Measurements from ENCODE around the gene ADAMTS17.

ADAMTS17 gene

DNA sequence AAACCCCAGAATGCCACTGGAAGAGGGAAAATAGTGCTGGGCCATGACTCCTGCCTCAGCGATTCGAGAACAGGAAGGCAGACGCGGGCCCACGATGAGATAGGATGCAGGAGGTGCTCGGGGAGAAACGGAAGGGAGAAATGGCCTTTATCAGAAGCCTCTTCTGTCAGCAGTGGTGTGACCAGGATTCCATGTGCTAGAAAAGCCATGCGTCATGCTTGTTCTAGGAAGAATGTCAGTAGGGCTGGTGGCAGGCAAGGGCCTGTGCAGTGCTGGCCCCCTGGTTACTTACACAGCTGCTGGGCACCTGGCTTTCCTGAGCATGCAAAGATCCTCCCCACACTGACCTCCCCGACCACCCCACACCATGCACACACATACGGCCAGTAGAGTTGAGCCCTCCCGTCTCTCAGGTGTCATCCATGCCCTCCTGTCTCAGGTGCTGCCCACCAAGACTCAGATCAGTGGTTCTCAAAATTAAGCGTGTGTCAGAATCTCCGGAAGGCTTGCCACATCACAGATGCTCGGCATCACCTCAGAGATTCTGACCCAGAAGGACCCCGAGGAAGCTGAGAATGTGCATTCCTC, 106.7 kb downstream of the ADAMTS17 start:
- H3K27ac ChIP-seq = peak overlapping the region; percentile 80
- TF ChIP-seq, protein P1, sequence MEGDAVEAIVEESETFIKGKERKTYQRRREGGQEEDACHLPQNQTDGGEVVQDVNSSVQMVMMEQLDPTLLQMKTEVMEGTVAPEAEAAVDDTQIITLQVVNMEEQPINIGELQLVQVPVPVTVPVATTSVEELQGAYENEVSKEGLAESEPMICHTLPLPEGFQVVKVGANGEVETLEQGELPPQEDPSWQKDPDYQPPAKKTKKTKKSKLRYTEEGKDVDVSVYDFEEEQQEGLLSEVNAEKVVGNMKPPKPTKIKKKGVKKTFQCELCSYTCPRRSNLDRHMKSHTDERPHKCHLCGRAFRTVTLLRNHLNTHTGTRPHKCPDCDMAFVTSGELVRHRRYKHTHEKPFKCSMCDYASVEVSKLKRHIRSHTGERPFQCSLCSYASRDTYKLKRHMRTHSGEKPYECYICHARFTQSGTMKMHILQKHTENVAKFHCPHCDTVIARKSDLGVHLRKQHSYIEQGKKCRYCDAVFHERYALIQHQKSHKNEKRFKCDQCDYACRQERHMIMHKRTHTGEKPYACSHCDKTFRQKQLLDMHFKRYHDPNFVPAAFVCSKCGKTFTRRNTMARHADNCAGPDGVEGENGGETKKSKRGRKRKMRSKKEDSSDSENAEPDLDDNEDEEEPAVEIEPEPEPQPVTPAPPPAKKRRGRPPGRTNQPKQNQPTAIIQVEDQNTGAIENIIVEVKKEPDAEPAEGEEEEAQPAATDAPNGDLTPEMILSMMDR (conservative IDR thresholded peaks at IDR 0.05) = no peak

- TF ChIP-seq, protein P1 (conservative IDR thresholded peaks at IDR 0.05) = no peak
Measured at GRCh38 chr15:100234158-100235029, 107.4 kb downstream of the ADAMTS17 start.

GRCh38 chr15:100230784-100231183, 111.0 kb downstream of the ADAMTS17 start:
- peak overlapping the region; percentile 80 for H3K27ac ChIP-seq
- TF ChIP-seq, protein P1 (conservative IDR thresholded peaks at IDR 0.05) = no peak

More at GRCh38 chr15:100234158-100235029, 107.4 kb downstream of the ADAMTS17 start:
- peak overlapping the region; percentile 80 for H3K27ac ChIP-seq

- TF ChIP-seq, protein P1 (conservative IDR thresholded peaks at IDR 0.05) = no peak
Measured at GRCh38 chr15:100229181-100230163, 112.3 kb downstream of the ADAMTS17 start.

GRCh38 chr15:100227781-100228180, 114.0 kb downstream of the ADAMTS17 start:
- TF ChIP-seq, protein P1 (conservative IDR thresholded peaks at IDR 0.05) = no peak
- no peak overlapping the region for H3K27ac ChIP-seq

More at GRCh38 chr15:100229181-100230163, 112.3 kb downstream of the ADAMTS17 start:
- H3K27ac ChIP-seq = peak overlapping the region; percentile 80; the same call in 1 of the 2 replicates

DNA sequence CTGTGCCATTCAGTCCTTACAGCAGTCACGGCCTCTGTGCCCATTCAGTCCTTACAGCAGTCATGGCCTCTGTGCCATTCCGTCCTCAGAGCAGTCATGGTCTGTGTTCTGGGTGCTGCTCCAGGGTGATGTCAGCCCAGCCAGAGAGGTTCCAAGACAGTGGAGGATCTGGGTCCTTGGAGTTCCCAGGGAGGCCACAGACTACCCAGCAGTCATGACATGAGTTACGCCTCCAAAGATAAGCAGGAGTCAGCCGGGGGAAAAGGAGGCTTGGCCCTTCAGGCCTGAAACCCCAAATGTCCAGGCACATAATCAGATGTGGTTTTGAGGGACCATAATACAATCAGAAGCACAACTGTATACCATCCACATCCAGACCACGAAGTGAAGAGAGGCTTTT, 115.7 kb downstream of the ADAMTS17 start:
- TF ChIP-seq, protein P1 (conservative IDR thresholded peaks at IDR 0.05) = no peak
- no peak overlapping the region for H3K27ac ChIP-seq

All from VCaP (cell line).